ENCODE measurements around the gene APOBEC3B.
"Not testable (repeated sequence)": the region's sequence is repeated elsewhere in the genome, so short reads cannot be mapped to it uniquely, and the experiment has no call there.

APOBEC3B gene

DNA sequence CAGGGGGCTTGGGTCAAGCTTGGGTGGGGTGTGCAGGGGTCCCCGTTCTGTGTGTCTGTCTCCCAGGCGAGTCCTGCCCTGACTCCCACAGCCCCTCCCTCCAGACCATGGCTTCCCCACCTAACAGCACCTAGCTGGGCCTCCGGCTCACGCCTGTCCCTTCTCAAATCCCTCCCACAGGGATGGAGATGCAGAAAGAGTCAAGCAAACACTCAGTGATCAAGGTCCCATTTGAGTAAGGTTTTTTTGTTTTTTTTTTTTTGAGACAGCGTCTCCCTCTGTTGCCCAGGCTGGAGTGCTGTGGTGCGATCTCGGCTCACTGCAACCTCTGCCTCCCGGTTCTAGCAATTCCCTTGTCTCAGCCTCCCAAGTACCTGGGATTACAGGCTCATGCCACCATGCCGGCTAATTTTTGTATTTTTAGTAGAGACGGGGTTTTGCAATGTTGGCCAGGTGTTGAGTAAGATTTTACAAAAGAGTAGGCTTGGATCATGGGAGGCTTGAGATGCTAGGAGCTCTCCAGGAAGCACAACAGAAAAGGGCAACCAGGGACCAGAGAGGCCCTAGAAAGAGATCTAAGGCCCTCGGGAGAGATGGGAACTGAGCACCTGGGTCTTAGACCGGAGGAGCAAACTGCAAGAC is 44.5 kb downstream of the APOBEC3B start:
- TF ChIP-seq, protein P1, sequence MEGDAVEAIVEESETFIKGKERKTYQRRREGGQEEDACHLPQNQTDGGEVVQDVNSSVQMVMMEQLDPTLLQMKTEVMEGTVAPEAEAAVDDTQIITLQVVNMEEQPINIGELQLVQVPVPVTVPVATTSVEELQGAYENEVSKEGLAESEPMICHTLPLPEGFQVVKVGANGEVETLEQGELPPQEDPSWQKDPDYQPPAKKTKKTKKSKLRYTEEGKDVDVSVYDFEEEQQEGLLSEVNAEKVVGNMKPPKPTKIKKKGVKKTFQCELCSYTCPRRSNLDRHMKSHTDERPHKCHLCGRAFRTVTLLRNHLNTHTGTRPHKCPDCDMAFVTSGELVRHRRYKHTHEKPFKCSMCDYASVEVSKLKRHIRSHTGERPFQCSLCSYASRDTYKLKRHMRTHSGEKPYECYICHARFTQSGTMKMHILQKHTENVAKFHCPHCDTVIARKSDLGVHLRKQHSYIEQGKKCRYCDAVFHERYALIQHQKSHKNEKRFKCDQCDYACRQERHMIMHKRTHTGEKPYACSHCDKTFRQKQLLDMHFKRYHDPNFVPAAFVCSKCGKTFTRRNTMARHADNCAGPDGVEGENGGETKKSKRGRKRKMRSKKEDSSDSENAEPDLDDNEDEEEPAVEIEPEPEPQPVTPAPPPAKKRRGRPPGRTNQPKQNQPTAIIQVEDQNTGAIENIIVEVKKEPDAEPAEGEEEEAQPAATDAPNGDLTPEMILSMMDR (IDR thresholded peaks at IDR 0.05) = no peak

DNA sequence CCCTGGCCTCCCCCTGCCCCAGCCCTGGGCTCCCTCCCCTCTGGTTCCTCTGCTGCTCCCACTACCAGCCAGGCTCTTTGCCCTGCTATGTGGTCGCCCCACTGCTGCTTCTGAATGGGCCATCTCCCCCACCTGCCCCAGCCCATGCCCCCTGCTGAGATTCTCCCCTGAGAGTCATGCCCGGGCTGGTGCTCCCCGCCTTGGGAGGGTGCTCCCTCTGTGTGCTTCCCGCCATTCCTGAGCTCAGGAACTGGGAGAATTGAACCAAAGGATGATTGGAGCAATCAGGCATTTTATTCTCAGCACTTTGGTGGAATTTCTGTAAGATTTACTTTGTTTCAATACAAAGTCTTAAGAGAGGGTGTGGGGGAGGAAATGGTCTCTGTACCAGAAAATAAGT is 45.6 kb downstream of the APOBEC3B start:
- TF ChIP-seq, protein P1 (IDR thresholded peaks at IDR 0.05) = no peak

DNA sequence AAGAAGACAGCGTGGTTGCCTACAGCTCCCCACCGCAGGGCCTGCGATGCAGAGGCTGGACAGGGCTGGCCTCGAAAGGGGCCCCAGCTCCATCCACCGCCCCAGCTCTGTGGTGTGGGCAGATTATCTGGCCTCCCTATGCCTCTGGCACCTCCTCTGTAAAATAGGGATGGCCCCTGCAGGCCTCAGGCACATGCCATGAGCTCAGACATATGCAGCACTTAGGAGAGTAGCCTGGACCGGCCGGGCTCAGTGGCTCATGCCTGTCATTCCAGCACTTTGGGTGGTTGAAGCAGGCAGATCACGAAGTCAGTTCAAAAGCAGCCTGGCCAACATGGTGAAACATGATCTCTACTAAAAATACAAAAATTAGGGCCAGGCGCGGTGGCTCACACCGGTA is 46.1 kb downstream of the APOBEC3B start:
- TF ChIP-seq, protein P1 (IDR thresholded peaks at IDR 0.05) = no peak

DNA sequence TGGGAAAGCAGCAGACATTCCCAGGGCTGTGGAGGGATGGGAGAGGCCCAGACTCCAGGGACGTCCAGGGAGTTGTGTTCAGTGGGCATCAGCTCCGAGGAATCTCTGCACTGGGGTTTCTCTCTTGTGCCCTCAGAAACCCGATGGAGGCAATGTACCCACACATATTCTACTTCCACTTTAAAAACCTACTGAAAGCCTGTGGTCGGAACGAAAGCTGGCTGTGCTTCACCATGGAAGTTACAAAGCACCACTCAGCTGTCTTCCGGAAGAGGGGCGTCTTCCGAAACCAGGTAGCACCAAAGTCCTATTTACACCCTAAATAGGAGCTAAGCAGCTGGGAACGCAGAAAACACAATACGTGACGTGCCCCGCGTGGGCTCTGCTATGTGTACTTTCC is 47.1 kb downstream of the APOBEC3B start:
- TF ChIP-seq, protein P1 (IDR thresholded peaks at IDR 0.05) = no peak

DNA sequence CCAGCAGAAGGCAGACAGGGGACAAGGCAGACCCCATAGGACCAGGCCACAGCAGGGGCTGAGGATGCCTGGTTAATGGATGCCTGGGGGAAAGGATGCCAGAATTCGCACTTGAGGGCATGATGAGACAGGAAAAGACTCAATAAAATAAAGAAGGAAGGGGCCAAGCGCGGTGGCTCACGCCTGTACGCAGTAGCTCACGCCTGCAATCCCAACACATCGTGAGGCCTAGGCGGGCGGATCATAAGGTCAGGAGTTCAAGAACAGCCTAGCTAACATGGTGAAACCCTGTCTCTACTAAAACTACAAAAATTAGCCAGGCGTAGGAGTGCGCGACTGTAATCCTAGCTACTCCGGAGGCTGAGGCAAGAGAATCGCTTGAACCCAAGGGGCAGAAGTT is 48.6 kb downstream of the APOBEC3B start:
- TF ChIP-seq, protein P1 (IDR thresholded peaks at IDR 0.05) = no peak

DNA sequence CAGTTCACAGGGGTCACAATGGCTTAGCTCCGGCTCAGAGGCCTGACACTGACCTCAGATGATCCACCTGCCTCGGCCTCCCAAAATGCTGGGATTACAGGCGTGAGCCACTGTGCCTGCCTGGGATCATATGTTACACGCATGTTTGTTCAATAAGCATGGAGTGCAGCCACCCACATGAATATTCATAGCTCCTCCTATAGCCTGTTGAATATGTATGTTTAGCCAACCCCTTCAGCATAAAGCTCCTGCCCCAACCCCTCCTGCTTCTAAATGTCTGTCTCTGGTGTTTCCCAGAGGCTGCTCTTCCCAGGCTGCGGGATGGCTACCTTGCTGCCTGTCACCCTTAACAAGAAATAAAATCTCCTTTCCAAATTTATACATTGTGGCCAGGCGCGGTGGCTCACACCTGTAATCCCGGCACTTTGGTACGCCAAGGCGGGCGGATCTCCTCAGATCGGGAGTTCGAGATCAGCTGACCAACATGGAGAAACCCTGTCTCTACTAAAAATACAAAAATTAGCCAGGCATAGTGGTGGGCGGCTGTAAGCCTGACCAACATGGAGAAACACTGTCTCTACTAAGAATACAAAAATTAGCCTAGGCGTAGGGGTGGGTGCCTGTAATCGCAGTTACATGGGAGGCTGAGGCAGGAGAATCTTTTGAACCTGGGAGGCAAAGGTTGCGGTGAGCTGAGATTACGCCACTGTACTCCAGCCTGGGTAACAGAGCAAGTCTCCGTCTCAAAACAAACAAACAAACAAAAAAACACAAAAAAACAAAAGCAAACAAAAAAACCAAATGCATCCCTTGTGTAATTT is 57.4 kb downstream of the APOBEC3B start:
- TF ChIP-seq, protein P1 (IDR thresholded peaks at IDR 0.05) = no peak

DNA sequence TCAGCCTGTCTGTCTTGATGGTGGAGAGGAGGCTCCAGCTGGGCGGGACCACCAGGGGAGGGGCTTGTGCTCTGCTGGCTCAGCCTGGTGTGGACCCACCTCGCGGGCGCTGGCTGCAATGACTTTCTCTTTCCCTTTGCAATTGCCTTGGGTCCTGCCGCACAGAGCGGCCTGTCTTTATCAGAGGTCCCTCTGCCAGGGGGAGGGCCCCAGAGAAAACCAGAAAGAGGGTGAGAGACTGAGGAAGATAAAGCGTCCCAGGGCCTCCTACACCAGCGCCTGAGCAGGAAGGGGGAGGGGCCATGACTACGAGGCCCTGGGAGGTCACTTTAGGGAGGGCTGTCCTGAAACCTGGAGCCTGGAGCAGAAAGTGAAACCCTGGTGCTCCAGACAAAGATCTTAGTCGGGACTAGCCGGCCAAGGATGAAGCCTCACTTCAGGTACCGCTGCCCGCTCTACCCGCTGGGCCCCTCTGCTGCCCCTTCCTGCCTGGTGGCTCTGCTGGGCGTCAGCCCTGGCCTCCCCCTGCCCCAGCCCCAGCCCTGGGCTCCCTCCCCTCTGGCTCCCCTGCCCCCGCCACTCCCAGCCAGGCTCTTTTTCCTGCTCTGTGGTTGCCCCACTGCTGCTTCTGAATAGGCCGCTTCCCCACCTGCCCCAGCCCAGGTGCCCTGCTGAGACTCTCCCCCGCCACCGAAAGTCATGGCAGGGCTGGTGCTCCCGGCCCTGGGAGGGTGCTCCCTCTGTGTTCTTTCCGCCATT is 58.6 kb downstream of the APOBEC3B start, which contains the start of gene APOBEC3F:
TSS of gene APOBEC3F (plus strand) at position 327 of the 759 bp plus-strand sequence. CDS start at position 424, 97 bp downstream.
- TF ChIP-seq, protein P1 (IDR thresholded peaks at IDR 0.05) = not testable (repeated sequence)

Data from LNCAP (cell line).